Testis (tissue), 3 donors: ENCODE measurements around the gene KATNB1. TPM values are rescaled to one million over a fixed set of nuclear protein-coding genes. Genes with fewer than 3 reads are reported as not detected.

Source experiments
- DNase-seq: peaks from one replicate; pipeline ENCODE4 v3.0.0-alpha.2; 2019
- H3K27ac ChIP-seq, 2 donors: fragments of 200-600 bp; sonication (generic); one replicate each; pipeline ENCODE4 v1.5.1; 2019
- H3K27me3 ChIP-seq: fragments of 200-600 bp; sonication (generic); one replicate; pipeline ENCODE4 v1.5.1; 2019
- H3K36me3 ChIP-seq: fragments of 200-600 bp; sonication (generic); one replicate; pipeline ENCODE4 v1.5.1; 2017; ENCODE audit warnings: low read depth; ENCODE audit errors: missing control alignments
- H3K4me1 ChIP-seq: fragments of 200-600 bp; sonication (generic); one replicate; pipeline ENCODE4 v1.5.1; 2019
- H3K4me3 ChIP-seq, 2 donors: fragments of 200-600 bp; sonication (generic); one replicate each; pipeline ENCODE4 v1.5.1; 2017 to 2019
- H3K9me3 ChIP-seq: fragments of 200-600 bp; sonication (generic); one replicate; pipeline ENCODE4 v1.5.1; 2017
- CTCF ChIP-seq, 3 experiments: fragments of 450-650 bp in 2 of 3; fragments of 200-600 bp in 1 of 3; sonication (generic) in 1 of 3; IDR thresholded peaks; one replicate each; pipeline ENCODE4 v1.5.1; 2016 to 2019; ENCODE audit warnings: antibody characterized with exemption in 3 of 3, mild to moderate bottlenecking in 2 of 3, moderate library complexity in 1 of 3
- POLR2A ChIP-seq: fragments of 450-650 bp; IDR thresholded peaks from one replicate; pipeline ENCODE4 v1.6.1; 2017; ENCODE audit warnings: antibody characterized with exemption, mild to moderate bottlenecking, moderate library complexity
- WGBS, 2 donors: methylation state at CpG; one replicate each; pipeline ENCODE4 v1.1.5; 2018; 5-methylcytosine and 5-hydroxymethylcytosine counted together
- intact Hi-C: fragments of 100-400 bp; cut with DNase I; formaldehyde crosslinking; loops from one replicate; pipeline ENCODE4 v1.15.1; 2023; ENCODE audit warnings: low total_unique reads
- microRNA-seq, 2 donors: library from miRNA; unstranded; fragments of <30 nt; microRNA quantifications; one replicate each; pipeline ENCODE4, GENCODE V29; 2016; ENCODE audit warnings: borderline number of aligned reads in 2 of 2, borderline replicate concordance in 1 of 2
- polyA plus RNA-seq: library from polyadenylated mRNA; stranded (reverse); fragments of 350-450 nt; fragmentation: Illumina TruSeq; extraction: RNeasy Lipid Tissue Mini Kit (QIAGEN cat#74804); gene quantifications from one replicate; pipeline ENCODE4 v1.2.3, GENCODE V29; 2014; ENCODE audit warnings: low read depth, low replicate concordance; ENCODE audit not compliant: insufficient read depth
- small RNA-seq, 2 donors: library from RNA; depleted of rRNA; stranded (forward); fragments of <200 nt; gene quantifications; one replicate each; pipeline ENCODE3, GENCODE V24; 2016
- total RNA-seq, 2 donors: library from RNA; depleted of rRNA; stranded (reverse); fragments of >200 nt; gene quantifications; one replicate each; pipeline ENCODE4 v1.2.3, GENCODE V29; 2016

The KATNB1 gene
- total and polyA plus RNA-seq, 3 donors from 2014 or later, result 52.7 to 105 (median 53.5) TPM

- Histone ChIP-seq H3K27me3 (no peaks in the 10 kb centered on the region), H3K36me3 (no peaks in the 10 kb centered on the region), H3K27ac (peak overlapping the region; percentile 75 to 93), H3K4me3 (peak overlapping the region in 1 of 2 donors; percentile 44), H3K9me3 (no peaks in the 10 kb centered on the region), H3K4me1 (peaks cover 60% of the 10 kb centered on the region)
- 36 to 39% methylated on average over 11 to 16 of the region's 16 CpGs for WGBS, 2 donors
- DNase-seq, result peak; percentile 82
- intact Hi-C loops, result no loop called here
- TF ChIP-seq CTCF (IDR thresholded peaks at IDR 0.05) (no peak), POLR2A (no peak)
Observed at GRCh38 chr16:57803134-57803990, 67.8 kb downstream of the KATNB1 start.

- Histone ChIP-seq H3K4me1 (peaks cover 59% of the 10 kb centered on the region), H3K4me3 (no peak overlapping the region), H3K36me3 (no peaks in the 10 kb centered on the region), H3K9me3 (no peaks in the 10 kb centered on the region), H3K27ac (peak overlapping the region; percentile 75 to 93), H3K27me3 (no peaks in the 10 kb centered on the region)
- no peak for DNase-seq
- intact Hi-C loops, result no loop called here
- WGBS, 2 donors, result 40 to 50% methylated on average over 5 of the region's 5 CpGs
- TF ChIP-seq POLR2A, result no peak
- TF ChIP-seq CTCF (IDR thresholded peaks at IDR 0.05), result no peak
Observed at GRCh38 chr16:57804111-57804837, 68.7 kb downstream of the KATNB1 start.

- peak; percentile 56 for DNase-seq
- intact Hi-C loops, result no loop called here
- peaks cover 55% of the 10 kb centered on the region for H3K4me1 ChIP-seq
- no peak overlapping the region for H3K4me3 ChIP-seq
- 50 to 52% methylated on average over 6 of the region's 6 CpGs for WGBS, 2 donors
- peak overlapping the region; percentile 34 to 66 for H3K27ac ChIP-seq
- no peak for TF ChIP-seq POLR2A
- no peak for TF ChIP-seq CTCF (IDR thresholded peaks at IDR 0.05)
- H3K27me3 ChIP-seq, result no peaks in the 10 kb centered on the region
- no peaks in the 10 kb centered on the region for H3K36me3 ChIP-seq
- H3K9me3 ChIP-seq, result no peaks in the 10 kb centered on the region
Observed at GRCh38 chr16:57805176-57805575, 69.6 kb downstream of the KATNB1 start.

Small RNA genes within 50 kb of the gene (microRNA-seq; reads per million reads assigned to microRNA genes)
- 0 to 1.4 reads per million in 2 donors for gene MIR6772

Small RNA genes within 50 kb of the gene (small RNA-seq; reads per million reads assigned to genes)
- gene MIR6772, result 0.09 to 0.18 reads per million in 2 donors

Other genes with a start within 250 kb of the KATNB1 start
- gene DOK4, start 249.3 kb upstream of the KATNB1 start, total RNA-seq, result 10 to 100 TPM; 25.3 to 32.9 TPM
- 15.5 TPM for gene DOK4, start 249.3 kb upstream of the KATNB1 start, polyA plus RNA-seq
- 10 to 100 TPM; 13.1 to 16.7 TPM for gene CCDC102A, start 199.2 kb upstream of the KATNB1 start, total RNA-seq
- 7.7 TPM for gene CCDC102A, start 199.2 kb upstream of the KATNB1 start, polyA plus RNA-seq
- 1 to 10 TPM; 2.3 to 2.4 TPM for gene ADGRG5, start 193.1 kb upstream of the KATNB1 start, total RNA-seq
- gene ADGRG5, start 193.1 kb upstream of the KATNB1 start, polyA plus RNA-seq, result 2.7 TPM
- 100 to 1,000 TPM; 296 to 346 TPM for gene ADGRG1, start 107.1 kb upstream of the KATNB1 start, total RNA-seq
- gene ADGRG1, start 107.1 kb upstream of the KATNB1 start, polyA plus RNA-seq, result 134 TPM
- gene ADGRG3, start 67.5 kb upstream of the KATNB1 start, total RNA-seq, result under 1 TPM; 0.37 to 0.63 TPM
- 0.82 TPM for gene ADGRG3, start 67.5 kb upstream of the KATNB1 start, polyA plus RNA-seq
- gene DRC7, start 41.0 kb upstream of the KATNB1 start, total RNA-seq, result 10 to 100 TPM; 35.4 to 62.7 TPM
- gene DRC7, start 41.0 kb upstream of the KATNB1 start, polyA plus RNA-seq, result 199 TPM
- 100 to 1,000 TPM; 137 to 185 TPM for gene KIFC3, start 66.7 kb downstream of the KATNB1 start, total RNA-seq
- 105 TPM for gene KIFC3, start 66.7 kb downstream of the KATNB1 start, polyA plus RNA-seq
- gene CNGB1, start 235.4 kb downstream of the KATNB1 start, total RNA-seq, result 1 to 10 TPM in 1 of 2 donors, under 1 TPM in 1; 0.87 to 1.2 TPM
- 0.76 TPM for gene CNGB1, start 235.4 kb downstream of the KATNB1 start, polyA plus RNA-seq